Large intestine (tissue), 12 donors: Measurements from ENCODE around the gene MEX3A. TPM values are rescaled to one million over a fixed set of nuclear protein-coding genes. Genes with fewer than 3 reads are reported as not detected.
"Not testable (repeated sequence)": the region's sequence is repeated elsewhere in the genome, so short reads cannot be mapped to it uniquely, and the experiment has no call there.

Experiments used
- DNase-seq, 2 donors: peaks; one replicate each; pipeline versions ENCODE4 v3.0.0 to v3.0.0-alpha.2; 2013
- H3K27ac ChIP-seq: one replicate; pipeline ENCODE4 v1.5.1; 2013; ENCODE audit warnings: low read length
- H3K27me3 ChIP-seq: 2 replicates; pipeline ENCODE4 v1.6.1; 2013; ENCODE audit warnings: low read length; ENCODE audit not compliant: control insufficient read depth, insufficient read depth
- H3K36me3 ChIP-seq: 2 replicates; pipeline ENCODE4 v1.6.1; 2013; ENCODE audit warnings: low read length; ENCODE audit not compliant: control insufficient read depth, insufficient read depth
- H3K4me1 ChIP-seq: one replicate; pipeline ENCODE4 v1.6.1; 2013; ENCODE audit warnings: low read length; ENCODE audit not compliant: control insufficient read depth, insufficient read depth
- H3K4me3 ChIP-seq: one replicate; pipeline ENCODE4 v1.5.1; 2013; ENCODE audit warnings: low read length
- H3K9me3 ChIP-seq: one replicate; pipeline ENCODE4 v1.6.1; 2013; ENCODE audit warnings: mild to moderate bottlenecking, low read depth, low read length, moderate library complexity; ENCODE audit not compliant: control insufficient read depth
- WGBS: methylation state at CpG from one replicate; pipeline ENCODE4 v1.1.5; 2013; ENCODE audit warnings: low lambda C conversion rate; ENCODE audit not compliant: insufficient coverage; 5-methylcytosine and 5-hydroxymethylcytosine counted together
- long read RNA-seq, 11 donors: transcript quantifications; one replicate each; lab custom pipeline, GENCODE V29; 2026
- polyA plus RNA-seq: library from polyadenylated mRNA; unstranded; fragments of 120-200 nt; gene quantifications from one replicate; pipeline ENCODE4 v1.2.1, GENCODE V29; 2013

MEX3A gene
- polyA plus RNA-seq = 8.4 TPM
- long read RNA-seq, donor 1, full-length matches to known transcripts = 1 of 1 reads
- long read RNA-seq, donor 1, partial matches to known transcripts = 0 of 1 reads
- long read RNA-seq, donor 1, other reads (novel, unspliced or antisense) = 0 of 1 reads
- long read RNA-seq, donor 2, full-length matches to known transcripts = 2 of 2 reads
- long read RNA-seq, donor 2, partial matches to known transcripts = 0 of 2 reads
- long read RNA-seq, donor 2, other reads (novel, unspliced or antisense) = 0 of 2 reads
- long read RNA-seq, donor 3 = 0 reads
- long read RNA-seq, donor 4 = 0 reads
- long read RNA-seq, donor 5, full-length matches to known transcripts = 7 of 7 reads
- long read RNA-seq, donor 5, partial matches to known transcripts = 0 of 7 reads
- long read RNA-seq, donor 5, other reads (novel, unspliced or antisense) = 0 of 7 reads
- long read RNA-seq, donor 6, full-length matches to known transcripts = 6 of 6 reads
- long read RNA-seq, donor 6, partial matches to known transcripts = 0 of 6 reads
- long read RNA-seq, donor 6, other reads (novel, unspliced or antisense) = 0 of 6 reads
- long read RNA-seq, donor 7, full-length matches to known transcripts = 5 of 5 reads
- long read RNA-seq, donor 7, partial matches to known transcripts = 0 of 5 reads
- long read RNA-seq, donor 7, other reads (novel, unspliced or antisense) = 0 of 5 reads
- long read RNA-seq, donor 8, full-length matches to known transcripts = 2 of 2 reads
- long read RNA-seq, donor 8, partial matches to known transcripts = 0 of 2 reads
- long read RNA-seq, donor 8, other reads (novel, unspliced or antisense) = 0 of 2 reads
- long read RNA-seq, donor 9, full-length matches to known transcripts = 4 of 4 reads
- long read RNA-seq, donor 9, partial matches to known transcripts = 0 of 4 reads
- long read RNA-seq, donor 9, other reads (novel, unspliced or antisense) = 0 of 4 reads
- long read RNA-seq, donor 10, full-length matches to known transcripts = 5 of 5 reads
- long read RNA-seq, donor 10, partial matches to known transcripts = 0 of 5 reads
- long read RNA-seq, donor 10, other reads (novel, unspliced or antisense) = 0 of 5 reads
- long read RNA-seq, donor 11, full-length matches to known transcripts = 6 of 6 reads
- long read RNA-seq, donor 11, partial matches to known transcripts = 0 of 6 reads
- long read RNA-seq, donor 11, other reads (novel, unspliced or antisense) = 0 of 6 reads

- peak; percentile 73 to 89 for DNase-seq
- Histone ChIP-seq H3K36me3 (peaks cover 1% of the 10 kb centered on the region), H3K4me3 (peak within 1 kb of the TSS; percentile 94), H3K27ac (peak within 1 kb of the TSS; percentile 80), H3K9me3 (peaks cover 3% of the 10 kb centered on the region), H3K27me3 (no peaks in the 10 kb centered on the region), H3K4me1 (peaks cover 8% of the 10 kb centered on the region)
- WGBS = no CpG with 5 or more reads among the region's 62 CpGs
Observed at GRCh38 chr1:156082309-156083091, at the start of gene MEX3A. Gene MEX3A, minus strand, starts transcription at chr1:156082465. Its CDS starts 467 bp downstream, at chr1:156081998.

GRCh38 chr1:156130578-156130942 lies 48.3 kb upstream of the MEX3A start:
- H3K4me3 ChIP-seq = no peak overlapping the region
- peaks cover 47% of the 10 kb centered on the region for H3K4me1 ChIP-seq
- peaks cover 47% of the 10 kb centered on the region for H3K36me3 ChIP-seq
- no peaks in the 10 kb centered on the region for H3K9me3 ChIP-seq
- H3K27ac ChIP-seq = peak overlapping the region; percentile 94
- WGBS = no CpG with 5 or more reads among the region's 6 CpGs
- no peaks in the 10 kb centered on the region for H3K27me3 ChIP-seq
- no peak for DNase-seq

GRCh38 chr1:156129687-156130577 lies 47.7 kb upstream of the MEX3A start:
- H3K9me3 ChIP-seq = no peaks in the 10 kb centered on the region
- DNase-seq = peak; percentile 93
- no CpG with 5 or more reads among the region's 7 CpGs for WGBS
- H3K36me3 ChIP-seq = peaks cover 41% of the 10 kb centered on the region
- H3K27ac ChIP-seq = peak overlapping the region; percentile 94
- peaks cover 49% of the 10 kb centered on the region for H3K4me1 ChIP-seq
- no peak overlapping the region for H3K4me3 ChIP-seq
- no peaks in the 10 kb centered on the region for H3K27me3 ChIP-seq

GRCh38 chr1:156128654-156129597 lies 46.7 kb upstream of the MEX3A start:
- H3K4me1 ChIP-seq = peaks cover 57% of the 10 kb centered on the region
- peak in 1 of 2 donors; percentile 66 for DNase-seq
- peak overlapping the region; percentile 94 for H3K27ac ChIP-seq
- no peak overlapping the region for H3K4me3 ChIP-seq
- no CpG with 5 or more reads among the region's 8 CpGs for WGBS
- H3K36me3 ChIP-seq = peaks cover 31% of the 10 kb centered on the region
- H3K27me3 ChIP-seq = no peaks in the 10 kb centered on the region
- no peaks in the 10 kb centered on the region for H3K9me3 ChIP-seq

DNA sequence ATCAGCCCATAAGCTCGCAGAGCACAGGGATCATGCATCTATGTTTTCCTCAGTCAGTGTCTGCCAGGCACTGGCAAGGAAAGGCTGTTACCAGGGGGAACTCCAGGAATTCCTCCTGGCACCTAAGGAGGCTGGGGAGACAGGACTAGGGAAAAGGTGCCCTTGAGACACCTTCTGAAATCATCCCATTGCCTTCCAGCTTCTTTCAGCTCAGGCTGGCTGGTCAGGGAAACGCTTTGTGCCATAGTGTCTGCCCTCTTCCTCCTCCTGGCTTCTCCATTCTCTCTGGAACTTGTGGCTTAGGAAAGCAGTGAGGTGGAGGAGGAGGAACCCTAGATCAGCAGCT lies 46.0 kb upstream of the MEX3A start:
- DNase-seq = no peak
- Histone ChIP-seq H3K27ac (peak overlapping the region; percentile 94), H3K4me3 (no peak overlapping the region), H3K9me3 (no peaks in the 10 kb centered on the region), H3K27me3 (no peaks in the 10 kb centered on the region), H3K4me1 (peaks cover 63% of the 10 kb centered on the region), H3K36me3 (peaks cover 25% of the 10 kb centered on the region)
- no CpG with 5 or more reads among the region's 2 CpGs for WGBS

DNA sequence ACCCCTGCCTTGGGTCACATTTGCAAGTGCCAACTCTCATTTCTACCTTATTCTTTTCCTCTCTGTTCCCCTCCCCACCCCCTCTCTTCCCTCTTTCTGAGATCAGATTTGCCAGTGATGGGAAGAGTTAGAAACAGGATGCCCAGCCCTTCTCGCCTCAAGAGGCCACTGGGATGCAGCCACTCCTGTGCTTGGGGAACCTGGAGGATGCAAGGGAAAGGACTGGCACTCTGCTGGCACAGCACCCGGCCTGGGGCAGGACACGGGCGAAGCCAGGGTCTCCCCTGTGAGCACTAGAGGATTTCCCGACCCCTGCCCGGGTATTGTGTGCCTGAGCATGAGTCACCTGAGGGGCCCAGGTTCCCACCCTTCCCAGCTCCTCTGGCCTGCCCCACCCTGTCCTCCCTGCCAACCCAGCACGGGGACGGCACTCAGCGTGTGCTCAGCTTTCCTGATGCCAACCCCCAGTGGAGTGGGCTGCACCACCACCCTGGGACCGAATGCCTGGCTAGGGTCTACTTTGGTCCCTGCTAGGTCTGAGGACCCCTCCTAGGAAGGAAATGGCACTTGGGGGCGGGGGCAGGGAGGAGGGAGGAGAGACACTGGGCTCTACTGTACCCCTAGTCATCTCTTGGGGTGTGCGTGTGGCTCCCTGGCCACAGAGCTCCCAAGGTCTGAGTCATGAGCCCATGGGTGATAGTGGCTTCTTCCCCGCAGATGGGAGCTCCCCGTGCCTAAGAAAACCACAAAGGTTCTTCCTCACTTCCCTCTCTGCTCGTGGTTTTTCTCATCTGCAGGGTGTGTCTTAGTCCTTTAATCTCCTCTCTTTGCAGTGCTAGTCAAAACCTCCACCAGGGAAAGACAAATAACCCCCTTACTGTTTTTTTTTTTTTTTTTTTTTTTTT lies 44.6 kb upstream of the MEX3A start:
- Histone ChIP-seq H3K9me3 (no peaks in the 10 kb centered on the region), H3K27me3 (no peaks in the 10 kb centered on the region), H3K27ac (peak overlapping the region; percentile 80), H3K4me3 (no peak overlapping the region), H3K36me3 (peaks cover 15% of the 10 kb centered on the region), H3K4me1 (peaks cover 77% of the 10 kb centered on the region)
- WGBS = no CpG with 5 or more reads among the region's 15 CpGs
- peak in 1 of 2 donors; percentile 46 for DNase-seq

- Histone ChIP-seq H3K4me3 (no peak overlapping the region), H3K27me3 (no peaks in the 10 kb centered on the region), H3K36me3 (peaks cover 10% of the 10 kb centered on the region), H3K27ac (peak overlapping the region; percentile 80), H3K4me1 (peaks cover 84% of the 10 kb centered on the region), H3K9me3 (no peaks in the 10 kb centered on the region)
- no CpG with 5 or more reads among the region's 11 CpGs for WGBS
- peak; percentile 69 to 76 for DNase-seq
Observed at GRCh38 chr1:156126043-156126629, 43.9 kb upstream of the MEX3A start.

GRCh38 chr1:156125544-156125943 lies 43.3 kb upstream of the MEX3A start:
- Histone ChIP-seq H3K27ac (peak overlapping the region; percentile 80), H3K4me1 (peaks cover 86% of the 10 kb centered on the region)
- not testable (repeated sequence) for DNase-seq, H3K36me3 ChIP-seq, H3K27me3 ChIP-seq, H3K4me3 ChIP-seq, H3K9me3 ChIP-seq
- no CpG with 5 or more reads among the region's 10 CpGs for WGBS
